CD4-positive, alpha-beta T cell treated with Interleukin-15 for 4 hours (primary cell): ENCODE data around the gene DNAJC15.

Experiments
- DNase-seq: peaks from one replicate; pipeline ENCODE4 v3.0.0-alpha.2; 2020; ENCODE audit warnings: low spot score

DNAJC15 gene

DNA sequence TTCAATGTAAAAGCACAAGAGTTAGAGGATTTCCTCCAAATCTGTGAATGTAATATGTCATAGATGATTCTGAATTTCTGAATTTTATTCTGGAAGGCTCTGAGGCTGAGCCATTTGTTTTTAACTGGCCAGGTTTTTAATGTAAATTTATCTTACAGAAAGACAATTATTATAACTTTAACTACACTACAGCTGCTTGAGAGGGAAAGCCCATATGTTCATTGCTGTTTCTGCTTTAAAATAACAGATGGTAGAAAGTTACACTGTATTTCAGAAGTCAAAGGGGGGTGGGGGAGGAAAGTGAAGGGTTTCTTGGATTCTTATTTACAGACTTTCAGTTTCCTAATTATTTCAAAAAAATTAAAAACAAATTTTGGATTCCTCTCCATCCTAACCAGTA, 62.8 kb downstream of the DNAJC15 start:
- DNase-seq, result no peak

GRCh38 chr13:43088093-43088511, 64.7 kb downstream of the DNAJC15 start:
- DNase-seq, result peak; percentile 20

GRCh38 chr13:43089912-43090498, 66.6 kb downstream of the DNAJC15 start:
- no peak for DNase-seq

- no peak for DNase-seq
Measured at GRCh38 chr13:43094901-43095300, 71.5 kb downstream of the DNAJC15 start.

DNA sequence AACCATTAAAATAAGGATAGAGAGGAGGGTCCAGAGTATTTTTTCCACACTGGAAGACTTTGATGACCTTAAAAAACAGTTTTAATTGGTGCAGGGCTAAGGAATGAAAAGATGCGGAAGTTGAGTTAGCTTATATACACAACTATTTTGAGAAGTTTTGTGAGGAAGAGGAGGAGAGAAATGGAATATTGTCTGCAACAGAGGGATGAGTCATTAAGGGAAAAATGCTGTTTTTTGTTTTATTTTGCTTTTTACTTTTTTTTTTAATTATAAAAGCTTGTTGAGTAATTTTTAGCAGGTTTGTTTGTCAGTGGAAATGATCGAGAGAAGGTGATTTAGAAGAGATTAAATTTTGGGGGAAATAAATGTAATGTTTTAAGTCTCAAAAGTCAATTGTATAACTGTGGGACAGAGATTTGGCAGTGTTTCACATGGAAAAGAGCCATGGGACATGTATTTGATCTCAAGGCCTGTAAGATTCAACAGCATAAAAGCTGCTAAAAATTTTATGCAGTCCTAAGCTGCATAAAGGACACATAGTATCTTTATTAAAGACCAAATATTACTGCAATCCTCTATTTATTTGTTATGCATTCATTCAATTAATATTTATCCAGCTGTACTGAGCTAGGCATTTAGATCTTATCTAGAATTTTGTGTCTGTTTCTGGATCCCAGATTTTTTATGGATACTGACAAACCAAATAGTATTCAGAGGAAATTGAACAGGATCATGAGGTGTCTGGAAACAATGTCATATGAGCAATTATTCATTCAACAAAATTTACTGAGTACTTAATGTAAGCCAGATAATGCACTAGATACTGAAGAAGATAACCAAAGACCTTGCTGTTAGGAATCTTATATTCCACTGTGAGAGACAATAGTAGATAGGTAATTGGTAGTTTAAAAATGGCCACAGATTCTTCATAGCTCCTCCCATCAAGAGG, 72.7 kb downstream of the DNAJC15 start:
- DNase-seq, result no peak

DNA sequence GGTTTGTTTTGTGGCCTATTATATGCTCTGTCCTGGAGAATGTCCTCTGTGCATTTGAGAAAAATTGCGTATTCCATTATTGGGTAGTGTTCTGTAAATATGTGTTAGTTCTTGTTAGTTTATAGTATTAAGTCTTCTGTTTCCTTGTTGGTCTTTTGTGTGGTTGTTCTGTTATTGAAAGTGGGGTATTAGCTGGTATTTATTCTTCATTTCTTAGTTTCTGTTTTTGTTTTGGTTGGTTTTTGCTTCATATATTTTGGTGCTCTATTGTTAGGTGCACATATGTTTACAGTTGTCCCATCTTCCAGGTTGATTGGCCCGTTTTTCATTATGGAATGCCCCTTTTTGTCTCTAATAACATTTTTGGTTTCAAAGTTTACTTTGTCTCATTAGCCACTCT, 77.3 kb downstream of the DNAJC15 start:
- no peak for DNase-seq

- no peak for DNase-seq
Measured at GRCh38 chr13:43102304-43102703, 78.9 kb downstream of the DNAJC15 start.

DNA sequence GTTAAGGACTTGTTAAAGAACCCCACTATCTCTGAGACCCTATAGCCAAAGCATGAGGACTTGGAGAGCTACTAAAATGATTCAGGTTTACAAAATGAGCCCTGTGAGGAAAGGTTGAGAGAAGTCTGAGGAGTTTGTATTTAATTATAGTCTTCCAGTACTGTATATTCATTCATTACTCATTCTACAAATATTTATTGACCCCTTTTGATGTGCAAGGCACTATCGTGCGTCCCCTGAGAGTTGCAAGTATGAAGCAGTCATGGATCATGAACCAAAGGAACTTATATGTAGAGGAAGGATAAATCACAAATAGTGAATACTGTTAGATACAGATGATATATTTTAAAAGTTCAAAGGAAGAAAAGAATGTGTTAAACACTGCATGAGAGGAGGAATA, 84.4 kb downstream of the DNAJC15 start:
- no peak for DNase-seq

- no peak for DNase-seq
Measured at GRCh38 chr13:43110036-43110435, 86.7 kb downstream of the DNAJC15 start.

- no peak for DNase-seq
Measured at GRCh38 chr13:43110658-43111057, 87.3 kb downstream of the DNAJC15 start.

- DNase-seq, result no peak
Measured at GRCh38 chr13:43111559-43112400, 88.4 kb downstream of the DNAJC15 start.

DNA sequence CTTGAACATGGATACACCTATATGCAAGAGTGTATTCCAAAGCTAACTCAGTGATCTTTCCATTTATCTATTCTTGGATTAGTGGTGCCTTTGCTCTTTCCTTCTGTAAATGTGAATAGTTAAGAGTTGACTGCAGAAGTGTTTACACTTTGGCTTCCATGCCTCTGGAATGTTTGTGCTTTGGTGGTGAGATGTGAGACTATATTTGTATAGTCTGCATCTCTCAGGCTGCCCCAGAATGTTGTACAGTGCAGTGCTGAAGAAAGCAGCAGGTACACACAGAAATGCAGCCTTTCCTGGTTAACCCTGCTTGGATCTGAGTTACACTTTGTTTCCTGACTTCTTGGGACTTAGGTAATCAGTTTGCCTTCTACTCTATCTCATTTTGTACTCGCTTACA, 90.2 kb downstream of the DNAJC15 start:
- DNase-seq, result no peak

DNA sequence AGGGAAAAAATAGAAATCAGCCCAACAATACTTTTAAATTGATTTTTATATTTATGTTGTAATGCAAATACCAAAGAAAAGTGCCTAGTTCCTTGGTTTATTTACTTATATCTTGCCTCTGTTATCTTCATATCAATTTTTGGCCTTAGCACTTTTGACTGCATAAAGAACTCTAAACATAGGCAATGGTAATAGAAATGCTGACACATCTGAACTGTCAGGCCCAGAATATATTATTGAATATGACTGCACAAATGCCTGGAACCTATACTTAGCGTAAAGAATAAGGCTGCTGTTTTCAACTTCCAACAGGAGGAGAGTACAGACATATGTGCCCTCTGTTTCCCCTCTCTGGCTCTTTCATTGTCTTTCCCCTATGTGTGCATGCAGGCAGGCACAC, 91.1 kb downstream of the DNAJC15 start:
- no peak for DNase-seq

DNA sequence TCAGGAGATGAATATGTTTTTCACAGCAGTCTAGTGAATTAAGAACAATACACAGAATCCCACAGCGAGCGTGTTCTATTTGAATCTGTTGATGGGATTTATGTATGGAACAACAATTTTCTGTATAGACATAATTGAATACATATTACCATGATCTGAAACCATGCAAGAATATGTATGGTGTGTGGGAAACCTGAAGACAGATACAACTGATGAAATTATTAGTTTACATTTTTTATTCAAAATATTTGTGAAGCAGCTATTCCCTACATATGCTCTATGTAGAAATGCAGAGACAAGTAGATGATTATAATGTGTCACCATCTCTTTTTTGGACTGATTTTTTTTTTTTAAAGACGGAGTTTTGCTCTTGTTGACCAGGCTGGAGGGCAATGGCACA, 91.8 kb downstream of the DNAJC15 start:
- DNase-seq, result no peak

- no peak for DNase-seq
Measured at GRCh38 chr13:43116242-43116641, 92.9 kb downstream of the DNAJC15 start.

GRCh38 chr13:43118521-43118920, 95.1 kb downstream of the DNAJC15 start:
- no peak for DNase-seq

- no peak for DNase-seq
Measured at GRCh38 chr13:43119206-43119605, 95.8 kb downstream of the DNAJC15 start.

DNA sequence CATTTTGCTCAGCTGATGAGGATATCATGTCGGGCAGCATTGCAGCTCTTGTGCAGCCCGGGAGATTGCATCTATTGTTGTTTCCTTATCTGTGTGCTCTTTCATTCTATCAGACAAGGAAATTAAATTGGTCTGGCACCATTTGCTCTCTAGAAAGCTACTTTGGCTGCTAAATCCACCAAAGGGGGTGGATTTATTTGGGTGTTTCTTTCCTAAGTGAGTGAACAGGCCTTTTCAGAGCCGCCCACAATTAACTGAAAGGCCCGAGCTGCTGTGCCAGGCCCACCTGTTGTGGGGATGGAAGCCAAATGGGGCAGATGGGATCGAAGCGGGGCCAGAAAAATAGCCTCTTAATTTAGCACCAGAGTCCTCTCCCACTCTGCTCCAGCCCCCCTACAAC, 99.4 kb downstream of the DNAJC15 start:
- DNase-seq, result no peak

DNA sequence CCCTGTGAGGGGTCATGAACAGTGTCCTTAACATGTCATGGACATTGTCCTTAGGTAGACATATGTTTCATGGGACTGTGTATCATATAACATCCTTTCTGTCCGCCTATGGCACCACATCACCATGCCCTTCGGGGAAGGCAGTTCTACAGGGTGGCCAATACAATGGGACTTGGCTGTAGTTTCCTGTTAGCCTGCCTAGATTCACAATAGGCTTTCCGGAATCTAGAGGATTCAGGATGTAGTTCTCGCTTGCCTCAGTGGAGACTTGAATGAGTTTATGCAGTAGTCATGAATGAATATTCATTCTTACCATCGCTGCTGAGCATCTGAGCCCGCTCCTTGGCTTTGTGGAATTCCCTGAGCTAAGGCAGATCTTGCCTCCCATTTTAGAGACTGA, 100.5 kb downstream of the DNAJC15 start:
- DNase-seq, result no peak

- no peak for DNase-seq
Measured at GRCh38 chr13:43124490-43124889, 101.1 kb downstream of the DNAJC15 start.

GRCh38 chr13:43126420-43126819, 103.0 kb downstream of the DNAJC15 start:
- no peak for DNase-seq

GRCh38 chr13:43127103-43127798, 103.9 kb downstream of the DNAJC15 start:
- no peak for DNase-seq
